Ovary (tissue), 3 donors: ENCODE data around the gene DENND1A.

Source experiments
- POLR2A ChIP-seq: fragments of 450-650 bp; IDR thresholded peaks from one replicate; pipeline ENCODE4 v1.6.1; 2017; ENCODE audit warnings: antibody characterized with exemption, mild to moderate bottlenecking, moderate library complexity
- TF ChIP-seq, protein P1 (sequence below), 3 donors: fragments of 450-650 bp in 2 of 3; fragments of 200-600 bp in 1 of 3; IDR thresholded peaks; one replicate each; pipeline versions ENCODE4 v1.5.1 to v1.8.0; 2016 to 2022; ENCODE audit warnings: antibody characterized with exemption in 3 of 3, mild to moderate bottlenecking in 1 of 3
- donor health status: DM: no; HTN: no; CAD: no.

DNA sequence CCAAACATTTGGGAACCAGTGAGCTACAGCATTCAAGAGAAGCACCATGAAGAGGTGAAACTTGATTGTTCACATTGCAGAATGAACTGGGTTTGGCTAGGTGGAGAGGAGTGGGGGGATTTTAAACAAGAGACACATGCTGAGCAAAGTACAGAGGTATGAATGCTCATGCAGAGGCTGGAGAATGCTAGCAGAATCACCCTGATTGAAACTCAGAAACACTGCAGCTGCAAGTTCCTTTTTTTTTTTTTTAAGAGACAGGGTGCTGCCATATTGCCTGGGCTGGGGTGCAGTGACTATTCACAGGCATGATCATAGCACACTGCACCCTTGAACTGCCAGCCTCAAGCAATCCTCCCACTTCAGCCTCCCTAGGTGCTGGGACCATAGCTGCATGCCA lies 35.1 kb downstream of the DENND1A start:
- TF ChIP-seq, protein P1, sequence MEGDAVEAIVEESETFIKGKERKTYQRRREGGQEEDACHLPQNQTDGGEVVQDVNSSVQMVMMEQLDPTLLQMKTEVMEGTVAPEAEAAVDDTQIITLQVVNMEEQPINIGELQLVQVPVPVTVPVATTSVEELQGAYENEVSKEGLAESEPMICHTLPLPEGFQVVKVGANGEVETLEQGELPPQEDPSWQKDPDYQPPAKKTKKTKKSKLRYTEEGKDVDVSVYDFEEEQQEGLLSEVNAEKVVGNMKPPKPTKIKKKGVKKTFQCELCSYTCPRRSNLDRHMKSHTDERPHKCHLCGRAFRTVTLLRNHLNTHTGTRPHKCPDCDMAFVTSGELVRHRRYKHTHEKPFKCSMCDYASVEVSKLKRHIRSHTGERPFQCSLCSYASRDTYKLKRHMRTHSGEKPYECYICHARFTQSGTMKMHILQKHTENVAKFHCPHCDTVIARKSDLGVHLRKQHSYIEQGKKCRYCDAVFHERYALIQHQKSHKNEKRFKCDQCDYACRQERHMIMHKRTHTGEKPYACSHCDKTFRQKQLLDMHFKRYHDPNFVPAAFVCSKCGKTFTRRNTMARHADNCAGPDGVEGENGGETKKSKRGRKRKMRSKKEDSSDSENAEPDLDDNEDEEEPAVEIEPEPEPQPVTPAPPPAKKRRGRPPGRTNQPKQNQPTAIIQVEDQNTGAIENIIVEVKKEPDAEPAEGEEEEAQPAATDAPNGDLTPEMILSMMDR (IDR thresholded peaks at IDR 0.05): no peak
- TF ChIP-seq POLR2A: no peak
